WTC11 (cell line): Measurements from ENCODE around the gene UBXN10. TPM values are rescaled to one million over a fixed set of nuclear protein-coding genes. Genes with fewer than 3 reads are reported as not detected.

ENCODE experiments used
- ATAC-seq: fragments of 200-7000 bp; cut with Tn5 transposase; 2 replicates; pipeline ENCODE4 v1.10.0; 2021; ENCODE audit warnings: mild to moderate bottlenecking, moderate library complexity
- CTCF ChIA-PET: fragments of 300-600 bp; sonication (Branson Sonifier 250); formaldehyde crosslinking; loops from one replicate; lab custom pipeline; 2021; ENCODE audit warnings: antibody characterized with exemption; lab: Charles Lee
- POLR2A ChIA-PET: fragments of 350-600 bp; sonication (Branson Sonifier 250); formaldehyde crosslinking; loops from one replicate; lab custom pipeline; 2021; ENCODE audit warnings: antibody characterized with exemption; lab: Charles Lee
- DNase-seq: peaks from one replicate; pipeline ENCODE4 v3.0.0; 2021; ENCODE audit warnings: low spot score
- H3K27ac Mint-ChIP-seq: 2 replicates; pipeline ENCODE4 v1.8.0; 2021; ENCODE audit warnings: mixed read lengths
- H3K27me3 Mint-ChIP-seq: 2 replicates; pipeline ENCODE4 v1.8.0; 2021; ENCODE audit warnings: low read depth, mild to moderate bottlenecking, moderate library complexity, mixed read lengths
- H3K36me3 Mint-ChIP-seq: 2 replicates; pipeline ENCODE4 v1.8.0; 2021; ENCODE audit warnings: mixed read lengths
- H3K4me1 Mint-ChIP-seq: 2 replicates; pipeline ENCODE4 v1.8.0; 2022; ENCODE audit warnings: mixed read lengths
- H3K4me3 Mint-ChIP-seq: 2 replicates; pipeline ENCODE4 v1.8.0; 2021; ENCODE audit warnings: mild to moderate bottlenecking, moderate library complexity, mixed read lengths
- H3K9me3 Mint-ChIP-seq: 2 replicates; pipeline ENCODE4 v1.8.0; 2021; ENCODE audit warnings: mixed read lengths
- ATF3 ChIP-seq: sonication (generic); formaldehyde crosslinking; conservative IDR thresholded peaks from 2 replicates; pipeline ENCODE4 v1.8.1; 2022; ENCODE audit warnings: mild to moderate bottlenecking, missing genetic modification reagents
- E2F4 ChIP-seq: sonication (generic); formaldehyde crosslinking; IDR thresholded peaks from 2 replicates; pipeline ENCODE4 v1.8.1; 2022; ENCODE audit warnings: low read depth, mild to moderate bottlenecking, moderate library complexity, missing genetic modification reagents, borderline replicate concordance
- EMX1 ChIP-seq: fragments of 250-450 bp; sonication (Bioruptor Pico); IDR thresholded peaks from 2 replicates; pipeline ENCODE4 v1.8.0; 2021; ENCODE audit warnings: mild to moderate bottlenecking
- MXD4 ChIP-seq: fragments of 250-450 bp; sonication (Bioruptor Pico); IDR thresholded peaks from 2 replicates; pipeline ENCODE4 v1.8.0; 2021; ENCODE audit warnings: mild to moderate bottlenecking, moderate library complexity, borderline replicate concordance
- TEAD1 ChIP-seq: sonication (generic); formaldehyde crosslinking; IDR thresholded peaks from 2 replicates; pipeline ENCODE4 v1.8.0; 2022; ENCODE audit warnings: mild to moderate bottlenecking, missing genetic modification reagents
- USF1 ChIP-seq: sonication (generic); formaldehyde crosslinking; IDR thresholded peaks from 2 replicates; pipeline ENCODE4 v1.8.0; 2022; ENCODE audit warnings: mild to moderate bottlenecking, missing genetic modification reagents
- ZBTB43 ChIP-seq: sonication (generic); formaldehyde crosslinking; IDR thresholded peaks from 2 replicates; pipeline ENCODE4 v1.8.1; 2023; ENCODE audit warnings: mild to moderate bottlenecking, missing genetic modification reagents
- ZNF219 ChIP-seq: sonication (generic); formaldehyde crosslinking; IDR thresholded peaks from 2 replicates; pipeline ENCODE4 v1.8.0; 2023; ENCODE audit warnings: missing genetic modification reagents, mild to moderate bottlenecking, borderline replicate concordance
- ZNF416 ChIP-seq: fragments of 250-450 bp; sonication (Bioruptor Pico); IDR thresholded peaks from 2 replicates; pipeline ENCODE4 v1.9.0; 2021; ENCODE audit warnings: mild to moderate bottlenecking, inconsistent platforms
- total RNA-seq: library from RNA; stranded (reverse); gene quantifications from 3 replicates; pipeline ENCODE4 v1.2.3, GENCODE V29; 2021
- TF ChIP-seq, protein P1 (sequence below): sonication (generic); formaldehyde crosslinking; IDR thresholded peaks from 2 replicates; pipeline ENCODE4 v1.8.1; 2022; ENCODE audit warnings: mild to moderate bottlenecking, moderate library complexity, missing genetic modification reagents
- TF ChIP-seq, protein P2 (sequence below): fragments of 250-450 bp; sonication (Bioruptor Pico); IDR thresholded peaks from 2 replicates; pipeline ENCODE4 v2.1.2; 2022; ENCODE audit warnings: mild to moderate bottlenecking, moderate library complexity
- TF ChIP-seq, protein P3 (sequence below): fragments of 200-600 bp; IDR thresholded peaks from 2 replicates; pipeline ENCODE4 v1.8.0; 2022; ENCODE audit warnings: antibody characterized with exemption
- TF ChIP-seq, protein P4 (sequence below): fragments of 250-450 bp; sonication (Bioruptor Pico); IDR thresholded peaks from 2 replicates; pipeline ENCODE4 v1.9.0; 2021; ENCODE audit warnings: moderate library complexity, mild to moderate bottlenecking, inconsistent platforms, borderline replicate concordance

UBXN10 gene
- total RNA-seq, 1 experiment from 2014 or later = 0.52 TPM

GRCh38 chr1:20194224-20194623, 8.3 kb downstream of the UBXN10 start:
- no peaks in the 10 kb centered on the region for H3K36me3 Mint-ChIP-seq
- ChIA-PET POLR2A (no interaction called here), CTCF (interaction anchor here (0.7 to 2.5 kb wide), 8 partner anchors 11 to 272 kb away, joined by 3 to 10 read pairs (median 6); no protein-coding TSS in a partner anchor)
- ATAC-seq (no peak), DNase-seq (no peak)
- H3K9me3 Mint-ChIP-seq = no peaks in the 10 kb centered on the region
- TF ChIP-seq ATF3 (CRISPR knock-in tag) (no peak), EMX1 (CRISPR knock-in tag) (no peak), ZBTB43 (CRISPR knock-in tag) (no peak), MXD4 (CRISPR knock-in tag) (no peak)
- TF ChIP-seq, protein P1, sequence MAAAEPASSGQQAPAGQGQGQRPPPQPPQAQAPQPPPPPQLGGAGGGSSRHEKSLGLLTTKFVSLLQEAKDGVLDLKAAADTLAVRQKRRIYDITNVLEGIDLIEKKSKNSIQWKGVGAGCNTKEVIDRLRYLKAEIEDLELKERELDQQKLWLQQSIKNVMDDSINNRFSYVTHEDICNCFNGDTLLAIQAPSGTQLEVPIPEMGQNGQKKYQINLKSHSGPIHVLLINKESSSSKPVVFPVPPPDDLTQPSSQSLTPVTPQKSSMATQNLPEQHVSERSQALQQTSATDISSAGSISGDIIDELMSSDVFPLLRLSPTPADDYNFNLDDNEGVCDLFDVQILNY (CRISPR knock-in tag) = no peak
- peaks cover 21% of the 10 kb centered on the region for H3K4me1 Mint-ChIP-seq
- H3K4me3 Mint-ChIP-seq = no peak overlapping the region; the same call in 1 of the 2 replicates
- peaks cover 13% of the 10 kb centered on the region for H3K27me3 Mint-ChIP-seq
- no peak overlapping the region for H3K27ac Mint-ChIP-seq

DNA sequence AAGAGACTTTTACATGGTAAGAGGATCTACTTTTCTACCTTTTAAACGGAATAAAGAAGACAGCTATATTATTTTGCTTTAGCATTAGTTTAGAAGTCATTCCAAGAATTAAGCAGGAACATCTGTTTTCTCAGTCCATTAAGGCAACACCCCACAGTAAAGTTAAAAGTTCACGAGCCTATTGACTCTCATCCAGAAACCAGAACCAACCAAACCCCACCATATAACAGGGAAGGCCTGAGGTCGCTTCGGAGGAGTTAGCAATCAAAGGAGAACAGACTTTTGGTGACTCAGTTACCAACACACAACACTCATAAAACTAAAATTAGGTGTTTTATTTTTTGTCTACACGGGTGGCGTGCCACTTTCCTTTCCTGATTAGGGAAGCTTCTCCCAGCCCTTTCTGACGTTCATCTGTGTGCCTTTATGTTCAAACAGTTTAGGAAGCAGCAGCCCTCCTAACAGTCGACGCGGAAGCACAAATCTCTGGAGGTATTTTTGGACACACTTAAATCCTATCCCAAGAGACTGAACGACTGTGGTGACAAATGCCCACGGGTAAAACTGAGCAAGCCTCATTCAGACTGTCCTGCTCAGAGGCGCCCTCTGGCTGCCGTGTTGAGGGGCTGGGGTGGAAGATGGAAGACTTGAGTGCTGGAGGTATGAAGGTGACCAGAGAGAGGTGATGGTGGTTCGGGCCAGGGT, 9.0 kb downstream of the UBXN10 start:
- DNase-seq (peak; percentile 78), ATAC-seq (peak; percentile 87)
- CTCF ChIA-PET = interaction anchor here (0.6 to 2.5 kb wide), 7 partner anchors 10 to 43 kb away, joined by 3 to 10 read pairs (median 5); no protein-coding TSS in a partner anchor
- Mint-ChIP-seq H3K27ac (no peak overlapping the region), H3K4me1 (peaks cover 24% of the 10 kb centered on the region)
- no peak for TF ChIP-seq ZNF219
- TF ChIP-seq, protein P2, sequence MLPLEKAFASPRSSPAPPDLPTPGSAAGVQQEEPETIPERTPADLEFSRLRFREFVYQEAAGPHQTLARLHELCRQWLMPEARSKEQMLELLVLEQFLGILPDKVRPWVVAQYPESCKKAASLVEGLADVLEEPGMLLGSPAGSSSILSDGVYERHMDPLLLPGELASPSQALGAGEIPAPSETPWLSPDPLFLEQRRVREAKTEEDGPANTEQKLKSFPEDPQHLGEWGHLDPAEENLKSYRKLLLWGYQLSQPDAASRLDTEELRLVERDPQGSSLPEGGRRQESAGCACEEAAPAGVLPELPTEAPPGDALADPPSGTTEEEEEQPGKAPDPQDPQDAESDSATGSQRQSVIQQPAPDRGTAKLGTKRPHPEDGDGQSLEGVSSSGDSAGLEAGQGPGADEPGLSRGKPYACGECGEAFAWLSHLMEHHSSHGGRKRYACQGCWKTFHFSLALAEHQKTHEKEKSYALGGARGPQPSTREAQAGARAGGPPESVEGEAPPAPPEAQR (CRISPR knock-in tag) = peak; percentile 68; the same call in 1 of the 2 replicates
- TF ChIP-seq ZNF416 (CRISPR knock-in tag) = no peak
- TF ChIP-seq EMX1 (CRISPR knock-in tag) = no peak
- TF ChIP-seq, protein P3, sequence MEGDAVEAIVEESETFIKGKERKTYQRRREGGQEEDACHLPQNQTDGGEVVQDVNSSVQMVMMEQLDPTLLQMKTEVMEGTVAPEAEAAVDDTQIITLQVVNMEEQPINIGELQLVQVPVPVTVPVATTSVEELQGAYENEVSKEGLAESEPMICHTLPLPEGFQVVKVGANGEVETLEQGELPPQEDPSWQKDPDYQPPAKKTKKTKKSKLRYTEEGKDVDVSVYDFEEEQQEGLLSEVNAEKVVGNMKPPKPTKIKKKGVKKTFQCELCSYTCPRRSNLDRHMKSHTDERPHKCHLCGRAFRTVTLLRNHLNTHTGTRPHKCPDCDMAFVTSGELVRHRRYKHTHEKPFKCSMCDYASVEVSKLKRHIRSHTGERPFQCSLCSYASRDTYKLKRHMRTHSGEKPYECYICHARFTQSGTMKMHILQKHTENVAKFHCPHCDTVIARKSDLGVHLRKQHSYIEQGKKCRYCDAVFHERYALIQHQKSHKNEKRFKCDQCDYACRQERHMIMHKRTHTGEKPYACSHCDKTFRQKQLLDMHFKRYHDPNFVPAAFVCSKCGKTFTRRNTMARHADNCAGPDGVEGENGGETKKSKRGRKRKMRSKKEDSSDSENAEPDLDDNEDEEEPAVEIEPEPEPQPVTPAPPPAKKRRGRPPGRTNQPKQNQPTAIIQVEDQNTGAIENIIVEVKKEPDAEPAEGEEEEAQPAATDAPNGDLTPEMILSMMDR = peak; percentile 81
- TF ChIP-seq, all 79 proteins: peak for 2
- Mint-ChIP-seq H3K36me3 (no peaks in the 10 kb centered on the region), H3K4me3 (no peak overlapping the region), H3K27me3 (peaks cover 13% of the 10 kb centered on the region), H3K9me3 (no peaks in the 10 kb centered on the region)
- POLR2A ChIA-PET = no interaction called here

DNA sequence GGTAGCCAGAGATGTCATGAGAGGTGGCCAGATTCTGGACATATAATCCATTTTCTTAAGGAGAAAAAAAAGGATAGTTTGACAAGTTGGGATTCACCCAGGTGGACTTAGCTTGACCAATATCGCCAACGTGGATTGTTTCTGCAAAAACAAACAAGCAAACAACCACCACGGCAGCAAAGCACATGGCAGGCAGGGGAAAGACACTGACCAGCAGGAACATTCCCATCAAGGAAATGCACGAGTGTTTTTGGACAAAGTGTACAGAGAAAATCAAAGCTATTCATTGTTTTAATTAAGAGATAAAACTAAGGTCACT, 9.5 kb downstream of the UBXN10 start:
- Mint-ChIP-seq H3K27ac (no peak overlapping the region), H3K9me3 (no peaks in the 10 kb centered on the region), H3K4me3 (no peak overlapping the region), H3K36me3 (no peaks in the 10 kb centered on the region), H3K4me1 (peaks cover 24% of the 10 kb centered on the region), H3K27me3 (peaks cover 13% of the 10 kb centered on the region)
- ATAC-seq (no peak), DNase-seq (no peak)
- no peak for TF ChIP-seq ZNF219
- TF ChIP-seq E2F4 (CRISPR knock-in tag) = no peak
- no peak for TF ChIP-seq TEAD1 (CRISPR knock-in tag)
- TF ChIP-seq, protein P4, sequence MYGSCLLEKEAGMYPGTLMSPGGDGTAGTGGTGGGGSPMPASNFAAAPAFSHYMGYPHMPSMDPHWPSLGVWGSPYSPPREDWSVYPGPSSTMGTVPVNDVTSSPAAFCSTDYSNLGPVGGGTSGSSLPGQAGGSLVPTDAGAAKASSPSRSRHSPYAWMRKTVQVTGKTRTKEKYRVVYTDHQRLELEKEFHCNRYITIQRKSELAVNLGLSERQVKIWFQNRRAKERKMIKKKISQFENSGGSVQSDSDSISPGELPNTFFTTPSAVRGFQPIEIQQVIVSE (CRISPR knock-in tag) = no peak
- no peak for TF ChIP-seq USF1
- POLR2A ChIA-PET = no interaction called here
- CTCF ChIA-PET = interaction anchor here (1.0 to 2.5 kb wide), 7 partner anchors 10 to 235 kb away, joined by 3 to 10 read pairs (median 4); no protein-coding TSS in a partner anchor
